SU-DHL-6 (cell line): ENCODE measurements around the gene RPH3AL.

Experiments
- H2AFZ ChIP-seq: fragments of 200-600 bp; sonication (generic); 2 replicates; pipeline ENCODE4 v1.6.1; 2014; ENCODE audit warnings: low read depth, mild to moderate bottlenecking, moderate library complexity, mixed read lengths, antibody characterized with exemption, low read length; ENCODE audit not compliant: severe bottlenecking
- H3F3A ChIP-seq: fragments of 200-600 bp; shearing (Covaris generic); 2 replicates; pipeline ENCODE4 v1.6.0; 2016; ENCODE audit warnings: antibody characterized with exemption, mild to moderate bottlenecking; ENCODE audit not compliant: insufficient read depth
- H3K27ac ChIP-seq: fragments of 200-600 bp; sonication (generic); 2 replicates; pipeline ENCODE4 v1.5.1; 2016; ENCODE audit warnings: low read depth, mild to moderate bottlenecking, low read length, moderate library complexity, mixed read lengths
- H3K27me3 ChIP-seq: fragments of 200-600 bp; sonication (generic), shearing (Covaris generic); 2 replicates; pipeline ENCODE4 v1.6.0; 2014; ENCODE audit warnings: mild to moderate bottlenecking, low read length
- H3K36me3 ChIP-seq: fragments of 200-600 bp; sonication (generic); 2 replicates; pipeline ENCODE4 v1.6.1; 2014; ENCODE audit warnings: mild to moderate bottlenecking, low read length, mixed read lengths
- H3K4me2 ChIP-seq: fragments of 300-600, 200-600 bp; shearing (Covaris generic), sonication (generic); 2 replicates; pipeline ENCODE4 v1.6.0; 2014; ENCODE audit warnings: low read length, low read depth, mild to moderate bottlenecking; ENCODE audit not compliant: poor library complexity, severe bottlenecking
- H3K4me3 ChIP-seq: fragments of 200-600 bp; sonication (generic); 2 replicates; pipeline ENCODE4 v1.5.1; 2014; ENCODE audit warnings: antibody characterized with exemption, low read length, mild to moderate bottlenecking, mixed read lengths; ENCODE audit not compliant: insufficient read depth, poor library complexity, severe bottlenecking
- H3K79me2 ChIP-seq: fragments of 200-600 bp; sonication (generic); 2 replicates; pipeline ENCODE4 v1.6.1; 2014; ENCODE audit warnings: mild to moderate bottlenecking, low read length, moderate library complexity; ENCODE audit not compliant: insufficient read depth
- H3K9ac ChIP-seq: fragments of 200-600 bp; sonication (generic); 2 replicates; pipeline ENCODE4 v1.7.0; 2014; ENCODE audit warnings: mild to moderate bottlenecking, low read length
- H3K9me2 ChIP-seq: fragments of 200-600 bp; sonication (generic); replicated peaks from 2 replicates; pipeline ENCODE4 v1.6.1; 2014; ENCODE audit warnings: low read length; ENCODE audit not compliant: insufficient read depth
- H3K9me3 ChIP-seq: fragments of 200-600 bp; sonication (generic); 2 replicates; pipeline ENCODE4 v1.6.1; 2014; ENCODE audit warnings: low read length, mixed read lengths; ENCODE audit not compliant: insufficient read depth
- H4K20me1 ChIP-seq: fragments of 200-600 bp; sonication (generic); 2 replicates; pipeline ENCODE4 v1.6.1; 2014; ENCODE audit warnings: low read depth, mild to moderate bottlenecking, antibody characterized with exemption, low read length, moderate library complexity, mixed read lengths
- CTCF ChIP-seq: fragments of 200-600 bp; sonication (generic); IDR thresholded peaks from one replicate; pipeline ENCODE4 v1.5.1; 2017; ENCODE audit warnings: antibody characterized with exemption, mild to moderate bottlenecking, low read length, moderate library complexity; ENCODE audit not compliant: insufficient read depth, poor library complexity, severe bottlenecking
- EZH2phosphoT487 ChIP-seq: fragments of 200-600 bp; sonication (generic), shearing (Covaris generic); conservative IDR thresholded peaks from 2 replicates; pipeline ENCODE4 v1.6.1; 2018; ENCODE audit warnings: mild to moderate bottlenecking, antibody characterized with exemption, low read length, moderate library complexity, mixed read lengths

RPH3AL gene

GRCh38 chr17:310111-311010 lies 42.2 kb downstream of the RPH3AL start:
- H3K27ac ChIP-seq, result no peak overlapping the region
- H3K27me3 ChIP-seq, result no peaks in the 10 kb centered on the region
- no peaks in the 10 kb centered on the region for H3K9me2 ChIP-seq
- H3F3A ChIP-seq, result no peaks in the 10 kb centered on the region
- H3K9me3 ChIP-seq, result peaks cover 2% of the 10 kb centered on the region; the same call in 1 of the 2 replicates
- no peak overlapping the region for H3K4me3 ChIP-seq
- H3K79me2 ChIP-seq, result no peaks in the 10 kb centered on the region
- no peaks in the 10 kb centered on the region for H4K20me1 ChIP-seq
- H3K9ac ChIP-seq, result no peak overlapping the region
- no peak overlapping the region for H3K4me2 ChIP-seq
- H3K36me3 ChIP-seq, result no peaks in the 10 kb centered on the region
- H2AFZ ChIP-seq, result no peak overlapping the region
- TF ChIP-seq EZH2phosphoT487 (no peak), CTCF (no peak)

GRCh38 chr17:309361-309888 lies 43.2 kb downstream of the RPH3AL start:
- no peak overlapping the region for H3K4me3 ChIP-seq
- H3K27me3 ChIP-seq, result no peaks in the 10 kb centered on the region
- H3F3A ChIP-seq, result no peaks in the 10 kb centered on the region
- no peaks in the 10 kb centered on the region for H3K79me2 ChIP-seq
- no peak overlapping the region for H3K9ac ChIP-seq
- no peak overlapping the region for H3K4me2 ChIP-seq
- H3K36me3 ChIP-seq, result no peaks in the 10 kb centered on the region
- H3K9me3 ChIP-seq, result no peaks in the 10 kb centered on the region
- H4K20me1 ChIP-seq, result no peaks in the 10 kb centered on the region
- TF ChIP-seq EZH2phosphoT487 (no peak), CTCF (peak; percentile 46)
- no peak overlapping the region for H3K27ac ChIP-seq
- no peak overlapping the region for H2AFZ ChIP-seq
- no peaks in the 10 kb centered on the region for H3K9me2 ChIP-seq

GRCh38 chr17:307741-308507 lies 44.7 kb downstream of the RPH3AL start:
- H3K79me2 ChIP-seq, result no peaks in the 10 kb centered on the region
- H3K9me2 ChIP-seq, result no peaks in the 10 kb centered on the region
- no peaks in the 10 kb centered on the region for H4K20me1 ChIP-seq
- H3K9me3 ChIP-seq, result no peaks in the 10 kb centered on the region
- H3K4me2 ChIP-seq, result no peak overlapping the region
- no peaks in the 10 kb centered on the region for H3K36me3 ChIP-seq
- no peaks in the 10 kb centered on the region for H3F3A ChIP-seq
- no peaks in the 10 kb centered on the region for H3K27me3 ChIP-seq
- TF ChIP-seq EZH2phosphoT487, result no peak
- no peak for TF ChIP-seq CTCF
- no peak overlapping the region for H3K27ac ChIP-seq
- no peak overlapping the region for H3K9ac ChIP-seq
- H3K4me3 ChIP-seq, result no peak overlapping the region
- no peak overlapping the region for H2AFZ ChIP-seq
